ENCODE data around the gene PDGFC.

PDGFC gene

DNA sequence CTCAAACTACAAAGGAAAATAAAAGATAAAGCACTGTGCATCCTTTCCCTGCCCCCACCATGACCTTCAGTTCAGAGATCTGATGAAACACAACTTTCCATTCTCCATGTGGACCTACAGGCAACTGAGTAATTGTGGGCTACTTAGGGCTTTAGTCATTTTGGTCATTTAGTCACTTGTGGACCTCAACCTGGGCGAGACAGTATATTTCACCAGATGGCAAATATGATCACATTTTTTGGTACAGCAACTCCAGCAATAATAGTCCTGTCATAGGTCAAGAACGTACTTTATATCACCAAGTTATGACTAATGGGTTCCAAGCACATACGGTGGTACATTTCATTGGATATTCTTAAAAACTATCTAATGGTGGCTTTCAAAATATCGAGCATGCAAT lies 141.2 kb downstream of the PDGFC start:
- TF ChIP-seq, protein P1, sequence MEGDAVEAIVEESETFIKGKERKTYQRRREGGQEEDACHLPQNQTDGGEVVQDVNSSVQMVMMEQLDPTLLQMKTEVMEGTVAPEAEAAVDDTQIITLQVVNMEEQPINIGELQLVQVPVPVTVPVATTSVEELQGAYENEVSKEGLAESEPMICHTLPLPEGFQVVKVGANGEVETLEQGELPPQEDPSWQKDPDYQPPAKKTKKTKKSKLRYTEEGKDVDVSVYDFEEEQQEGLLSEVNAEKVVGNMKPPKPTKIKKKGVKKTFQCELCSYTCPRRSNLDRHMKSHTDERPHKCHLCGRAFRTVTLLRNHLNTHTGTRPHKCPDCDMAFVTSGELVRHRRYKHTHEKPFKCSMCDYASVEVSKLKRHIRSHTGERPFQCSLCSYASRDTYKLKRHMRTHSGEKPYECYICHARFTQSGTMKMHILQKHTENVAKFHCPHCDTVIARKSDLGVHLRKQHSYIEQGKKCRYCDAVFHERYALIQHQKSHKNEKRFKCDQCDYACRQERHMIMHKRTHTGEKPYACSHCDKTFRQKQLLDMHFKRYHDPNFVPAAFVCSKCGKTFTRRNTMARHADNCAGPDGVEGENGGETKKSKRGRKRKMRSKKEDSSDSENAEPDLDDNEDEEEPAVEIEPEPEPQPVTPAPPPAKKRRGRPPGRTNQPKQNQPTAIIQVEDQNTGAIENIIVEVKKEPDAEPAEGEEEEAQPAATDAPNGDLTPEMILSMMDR (IDR thresholded peaks at IDR 0.05; ENCODE audit: low read depth, low read length, missing control alignments) = no peak
- DNase-seq (ENCODE audit: low read depth) = no peak
- no peak overlapping the region for H3K4me3 ChIP-seq (ENCODE audit: low read depth, low read length)

DNA sequence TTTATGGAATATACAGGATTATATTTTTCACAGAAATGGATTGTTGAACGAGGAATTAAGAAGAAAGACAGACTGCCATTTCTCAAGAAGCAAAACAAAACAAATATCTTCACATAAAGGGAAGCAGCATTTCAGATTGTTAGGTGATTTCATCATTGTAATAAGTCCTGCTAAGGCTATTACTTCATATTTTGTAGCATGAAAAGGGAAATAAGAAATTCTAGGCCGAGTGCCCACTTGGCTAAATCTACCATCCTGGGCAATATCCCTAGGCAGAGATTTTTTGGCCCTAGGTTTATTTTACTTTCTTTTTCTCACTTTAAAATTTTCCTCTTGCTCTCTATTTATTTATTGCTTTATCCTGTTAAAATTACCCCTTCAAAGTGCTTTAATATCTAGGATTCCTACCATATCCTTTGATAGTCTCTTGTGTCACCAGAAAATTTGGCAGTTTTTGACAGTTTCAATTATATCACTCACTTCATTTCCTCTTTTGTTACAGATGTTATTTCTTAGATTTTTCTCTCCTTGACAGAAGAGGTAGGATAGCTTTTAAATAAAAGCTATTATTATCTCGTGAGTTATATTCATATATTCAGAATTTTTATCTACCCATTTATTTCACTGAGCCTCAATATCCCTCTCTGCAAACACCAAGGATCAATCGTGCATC lies 142.3 kb downstream of the PDGFC start:
- DNase-seq (ENCODE audit: low read depth) = no peak
- no peak overlapping the region for H3K4me3 ChIP-seq (ENCODE audit: low read depth, low read length)
- TF ChIP-seq, protein P1 (IDR thresholded peaks at IDR 0.05; ENCODE audit: low read depth, low read length, missing control alignments) = no peak

DNA sequence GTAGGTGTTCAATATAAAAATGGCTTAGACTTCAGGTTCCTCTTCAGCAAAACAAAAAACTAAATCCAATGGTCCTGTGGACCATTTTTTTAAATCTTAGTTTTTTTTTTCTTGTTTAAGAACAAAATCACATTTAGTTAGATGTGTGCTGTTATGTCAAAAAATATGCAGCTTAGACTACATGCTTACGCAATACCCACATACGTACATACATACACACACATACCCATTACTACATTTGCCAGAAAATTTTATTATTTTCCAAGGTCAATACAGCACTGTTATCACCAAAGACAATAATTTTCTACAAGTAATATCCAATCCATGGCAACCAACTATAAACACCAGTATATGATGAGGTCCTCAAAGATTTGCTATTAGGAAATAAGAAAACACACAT lies 144.1 kb downstream of the PDGFC start:
- TF ChIP-seq, protein P1 (IDR thresholded peaks at IDR 0.05; ENCODE audit: low read depth, low read length, missing control alignments) = no peak

DNA sequence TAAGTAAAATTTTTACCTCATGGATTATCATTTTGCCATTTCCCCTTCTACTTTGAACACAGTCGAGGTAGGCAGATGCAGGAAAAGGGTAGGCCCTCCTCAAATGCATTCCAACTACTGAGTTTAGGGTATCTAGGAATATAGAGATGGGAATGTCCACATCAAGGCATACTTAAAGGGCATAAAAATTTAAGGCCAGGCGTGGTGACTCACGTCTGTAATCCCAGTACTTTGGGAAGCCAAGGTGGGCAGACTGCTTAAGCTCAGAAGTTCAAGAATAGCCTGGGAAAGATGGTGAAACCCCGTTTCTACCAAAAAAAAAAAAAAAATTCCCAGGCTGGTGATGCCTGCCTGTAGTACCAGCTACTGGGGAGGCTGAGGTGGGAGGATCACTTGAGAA lies 146.5 kb downstream of the PDGFC start:
- TF ChIP-seq, protein P1 (IDR thresholded peaks at IDR 0.05; ENCODE audit: low read depth, low read length, missing control alignments) = no peak
- H3K4me3 ChIP-seq (ENCODE audit: low read depth, low read length) = no peak overlapping the region
- DNase-seq (ENCODE audit: low read depth) = no peak

More for the DNA sequence above, 144.1 kb downstream of the PDGFC start:
- no peak overlapping the region for H3K4me3 ChIP-seq (ENCODE audit: low read depth, low read length)
- DNase-seq (ENCODE audit: low read depth) = no peak

DNA sequence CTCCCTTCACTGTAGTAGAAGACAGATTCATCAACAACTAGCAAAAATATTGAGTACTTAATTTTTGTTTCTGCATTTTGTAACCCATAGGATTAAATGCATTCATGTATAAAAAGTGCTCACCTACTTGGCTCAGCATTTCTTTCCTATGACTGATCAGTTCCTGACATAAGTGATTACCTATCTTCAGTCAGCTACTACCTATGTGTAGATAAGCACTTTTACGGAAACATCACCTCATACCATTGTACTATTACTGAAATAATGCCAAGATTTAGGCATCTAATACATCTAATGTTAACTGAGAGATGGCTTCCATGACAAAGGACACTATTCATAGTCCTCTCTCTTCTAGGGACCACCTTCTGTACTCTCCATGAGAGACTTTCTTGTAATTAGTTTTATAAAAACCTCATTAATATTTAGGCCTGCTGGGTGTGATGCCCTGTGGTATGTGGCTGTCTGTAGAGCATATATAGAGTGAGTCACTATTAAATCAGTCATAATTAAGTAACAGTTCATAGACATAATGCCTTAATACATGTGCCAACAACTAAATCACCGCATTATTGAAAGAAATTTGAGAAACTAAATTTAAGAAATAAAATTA lies 147.0 kb downstream of the PDGFC start:
- DNase-seq (ENCODE audit: low read depth) = no peak
- no peak overlapping the region for H3K4me3 ChIP-seq (ENCODE audit: low read depth, low read length)
- TF ChIP-seq, protein P1 (IDR thresholded peaks at IDR 0.05; ENCODE audit: low read depth, low read length, missing control alignments) = no peak

DNA sequence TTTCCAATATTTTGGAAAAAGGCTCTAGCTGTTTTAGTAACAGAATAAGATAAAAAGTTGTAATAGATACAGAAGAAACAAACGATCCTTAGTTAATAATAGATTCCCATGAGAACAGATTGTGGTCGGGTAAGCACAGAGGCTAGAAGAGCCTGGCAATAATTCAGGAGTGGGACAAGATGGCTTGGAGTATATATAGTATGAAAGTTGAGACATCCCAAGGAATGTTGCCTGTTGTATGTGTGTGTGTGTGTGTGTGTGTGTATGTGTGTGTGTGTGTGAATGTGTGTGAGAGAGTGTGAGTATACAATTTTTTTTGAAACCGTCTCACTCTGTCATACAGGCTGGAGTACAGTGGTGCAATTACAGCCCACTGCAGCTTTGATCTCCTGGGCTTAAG lies 150.7 kb downstream of the PDGFC start:
- H3K4me3 ChIP-seq (ENCODE audit: low read depth, low read length) = no peak overlapping the region
- no peak for DNase-seq (ENCODE audit: low read depth)
- TF ChIP-seq, protein P1 (IDR thresholded peaks at IDR 0.05; ENCODE audit: low read depth, low read length, missing control alignments) = no peak

DNA sequence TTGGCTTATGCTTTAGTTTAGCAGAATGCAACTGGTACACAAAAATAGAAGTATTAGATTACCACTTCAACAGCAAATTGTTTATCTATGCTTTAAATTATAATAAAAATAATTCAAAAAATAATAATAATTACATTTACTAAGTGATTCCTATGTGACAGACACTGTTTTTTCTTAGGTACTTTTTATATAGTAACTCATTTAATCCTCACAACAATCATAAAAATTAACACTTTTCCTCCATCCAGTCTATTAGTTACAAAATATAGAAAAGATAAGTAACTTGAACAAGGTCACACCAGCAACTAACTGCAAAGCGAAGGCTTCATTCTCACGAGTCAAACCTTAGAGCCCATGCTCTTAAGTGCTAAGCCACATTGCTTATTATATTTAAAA lies 155.2 kb downstream of the PDGFC start:
- TF ChIP-seq, protein P1 (IDR thresholded peaks at IDR 0.05; ENCODE audit: low read depth, low read length, missing control alignments) = no peak
- DNase-seq (ENCODE audit: low read depth) = no peak
- H3K4me3 ChIP-seq (ENCODE audit: low read depth, low read length) = no peak overlapping the region

Data from GM12864 (cell line).